ENCODE data around the gene MYORG. TPM values are rescaled to one million over a fixed set of nuclear protein-coding genes. Genes with fewer than 3 reads are reported as not detected.

The MYORG gene
- total and polyA plus RNA-seq, 10 of the 15 experiments (the other 5 are each of a cell fraction or from before 2014, with no cell fraction given), result 0.05 to 0.36 (median 0.10) TPM; not detected in 1

GRCh38 chr9:34399729-34400128 is 23.0 kb upstream of the MYORG start (continued):
- TF ChIP-seq, protein P1, sequence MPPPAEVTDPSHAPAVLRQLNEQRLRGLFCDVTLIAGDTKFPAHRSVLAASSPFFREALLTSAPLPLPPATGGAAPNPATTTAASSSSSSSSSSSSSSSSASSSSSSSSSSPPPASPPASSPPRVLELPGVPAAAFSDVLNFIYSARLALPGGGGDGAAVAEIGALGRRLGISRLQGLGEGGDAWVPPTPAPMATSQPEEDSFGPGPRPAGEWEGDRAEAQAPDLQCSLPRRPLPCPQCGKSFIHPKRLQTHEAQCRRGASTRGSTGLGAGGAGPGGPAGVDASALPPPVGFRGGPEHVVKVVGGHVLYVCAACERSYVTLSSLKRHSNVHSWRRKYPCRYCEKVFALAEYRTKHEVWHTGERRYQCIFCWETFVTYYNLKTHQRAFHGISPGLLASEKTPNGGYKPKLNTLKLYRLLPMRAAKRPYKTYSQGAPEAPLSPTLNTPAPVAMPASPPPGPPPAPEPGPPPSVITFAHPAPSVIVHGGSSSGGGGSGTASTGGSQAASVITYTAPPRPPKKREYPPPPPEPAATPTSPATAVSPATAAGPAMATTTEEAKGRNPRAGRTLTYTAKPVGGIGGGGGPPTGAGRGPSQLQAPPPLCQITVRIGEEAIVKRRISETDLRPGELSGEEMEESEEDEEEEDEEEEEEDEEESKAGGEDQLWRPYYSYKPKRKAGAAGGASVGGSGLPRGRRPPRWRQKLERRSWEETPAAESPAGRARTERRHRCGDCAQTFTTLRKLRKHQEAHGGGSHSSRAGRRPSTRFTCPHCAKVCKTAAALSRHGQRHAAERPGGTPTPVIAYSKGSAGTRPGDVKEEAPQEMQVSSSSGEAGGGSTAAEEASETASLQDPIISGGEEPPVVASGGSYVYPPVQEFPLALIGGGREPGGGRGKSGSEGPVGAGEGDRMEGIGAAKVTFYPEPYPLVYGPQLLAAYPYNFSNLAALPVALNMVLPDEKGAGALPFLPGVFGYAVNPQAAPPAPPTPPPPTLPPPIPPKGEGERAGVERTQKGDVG (CRISPR knock-in tag; IDR thresholded peaks at IDR 0.05), result no peak
- TF ChIP-seq GATAD2B (conservative IDR thresholded peaks at IDR 0.05; ENCODE audit: low read depth), result no peak
- TF ChIP-seq, protein P2, sequence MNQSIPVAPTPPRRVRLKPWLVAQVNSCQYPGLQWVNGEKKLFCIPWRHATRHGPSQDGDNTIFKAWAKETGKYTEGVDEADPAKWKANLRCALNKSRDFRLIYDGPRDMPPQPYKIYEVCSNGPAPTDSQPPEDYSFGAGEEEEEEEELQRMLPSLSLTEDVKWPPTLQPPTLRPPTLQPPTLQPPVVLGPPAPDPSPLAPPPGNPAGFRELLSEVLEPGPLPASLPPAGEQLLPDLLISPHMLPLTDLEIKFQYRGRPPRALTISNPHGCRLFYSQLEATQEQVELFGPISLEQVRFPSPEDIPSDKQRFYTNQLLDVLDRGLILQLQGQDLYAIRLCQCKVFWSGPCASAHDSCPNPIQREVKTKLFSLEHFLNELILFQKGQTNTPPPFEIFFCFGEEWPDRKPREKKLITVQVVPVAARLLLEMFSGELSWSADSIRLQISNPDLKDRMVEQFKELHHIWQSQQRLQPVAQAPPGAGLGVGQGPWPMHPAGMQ (IDR thresholded peaks at IDR 0.05; ENCODE audit: borderline replicate concordance), result no peak

GRCh38 chr9:34398875-34399274 is 22.2 kb upstream of the MYORG start:
- H3K4me1 ChIP-seq (ENCODE audit: control insufficient read depth, insufficient read depth, low read length), result no peaks in the 10 kb centered on the region
- no peak for DNase-seq (ENCODE audit: low read depth, low spot score)
- H3K4me3 ChIP-seq, result no peak overlapping the region
- no peak overlapping the region for H2AFZ ChIP-seq (ENCODE audit: control insufficient read depth, low read depth, low read length)
- RAD21 ChIA-PET (ENCODE audit: unreplicated experiment), result no interaction called here
- no peak overlapping the region for H3K9ac ChIP-seq (ENCODE audit: control insufficient read depth, insufficient read depth, low read length)
- no peak overlapping the region for H3K27ac ChIP-seq (ENCODE audit: control insufficient read depth, insufficient read depth)
- H3K79me2 ChIP-seq (ENCODE audit: control insufficient read depth, insufficient read depth, low read length), result no peaks in the 10 kb centered on the region
- no peaks in the 10 kb centered on the region for H3K36me3 ChIP-seq (ENCODE audit: control insufficient read depth in 2 of 2, insufficient read depth in 2 of 2, low read length in 1 of 2)
- intact Hi-C loops (cut with micrococcal nuclease; ENCODE audit: unreplicated experiment) (no loop called here), in situ Hi-C loops (cut with MboI) (no loop called here)
- POLR2A ChIA-PET, result no interaction called here
- H3K27me3 ChIP-seq (replicated peaks in 1 of 2; ENCODE audit: control insufficient read depth in 2 of 2, insufficient read depth in 2 of 2, low read length in 1 of 2), result peaks cover 0 to 2% of the 10 kb centered on the region in 2 experiments; a peak in 2 of 4 replicates
- whole genome bisulfite sequencing (ENCODE audit: insufficient coverage, insufficient replicate concordance, low lambda C conversion rate, missing lambda C conversion rate), result 90% methylated on average over 1 of the region's 1 CpG
- ATAC-seq, result no peak
- H3K4me2 ChIP-seq (ENCODE audit: control insufficient read depth, insufficient read depth), result no peak overlapping the region
- no peaks in the 10 kb centered on the region; the same call in 1 of the 2 replicates for H4K20me1 ChIP-seq (ENCODE audit: control insufficient read depth, insufficient read depth)
- CTCF ChIA-PET, result no interaction called here
- SMC1A ChIA-PET (ENCODE audit: uncharacterized antibody, unreplicated experiment), result no interaction called here
- TF ChIP-seq, protein P3, sequence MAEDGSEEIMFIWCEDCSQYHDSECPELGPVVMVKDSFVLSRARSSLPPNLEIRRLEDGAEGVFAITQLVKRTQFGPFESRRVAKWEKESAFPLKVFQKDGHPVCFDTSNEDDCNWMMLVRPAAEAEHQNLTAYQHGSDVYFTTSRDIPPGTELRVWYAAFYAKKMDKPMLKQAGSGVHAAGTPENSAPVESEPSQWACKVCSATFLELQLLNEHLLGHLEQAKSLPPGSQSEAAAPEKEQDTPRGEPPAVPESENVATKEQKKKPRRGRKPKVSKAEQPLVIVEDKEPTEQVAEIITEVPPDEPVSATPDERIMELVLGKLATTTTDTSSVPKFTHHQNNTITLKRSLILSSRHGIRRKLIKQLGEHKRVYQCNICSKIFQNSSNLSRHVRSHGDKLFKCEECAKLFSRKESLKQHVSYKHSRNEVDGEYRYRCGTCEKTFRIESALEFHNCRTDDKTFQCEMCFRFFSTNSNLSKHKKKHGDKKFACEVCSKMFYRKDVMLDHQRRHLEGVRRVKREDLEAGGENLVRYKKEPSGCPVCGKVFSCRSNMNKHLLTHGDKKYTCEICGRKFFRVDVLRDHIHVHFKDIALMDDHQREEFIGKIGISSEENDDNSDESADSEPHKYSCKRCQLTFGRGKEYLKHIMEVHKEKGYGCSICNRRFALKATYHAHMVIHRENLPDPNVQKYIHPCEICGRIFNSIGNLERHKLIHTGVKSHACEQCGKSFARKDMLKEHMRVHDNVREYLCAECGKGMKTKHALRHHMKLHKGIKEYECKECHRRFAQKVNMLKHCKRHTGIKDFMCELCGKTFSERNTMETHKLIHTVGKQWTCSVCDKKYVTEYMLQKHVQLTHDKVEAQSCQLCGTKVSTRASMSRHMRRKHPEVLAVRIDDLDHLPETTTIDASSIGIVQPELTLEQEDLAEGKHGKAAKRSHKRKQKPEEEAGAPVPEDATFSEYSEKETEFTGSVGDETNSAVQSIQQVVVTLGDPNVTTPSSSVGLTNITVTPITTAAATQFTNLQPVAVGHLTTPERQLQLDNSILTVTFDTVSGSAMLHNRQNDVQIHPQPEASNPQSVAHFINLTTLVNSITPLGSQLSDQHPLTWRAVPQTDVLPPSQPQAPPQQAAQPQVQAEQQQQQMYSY (CRISPR knock-in tag; IDR thresholded peaks at IDR 0.05), result no peak
- BruUV-seq (replicated peaks), result no TSS peak
- FAIRE-seq, result no peak
- H3K9me3 ChIP-seq (replicated peaks; ENCODE audit: control insufficient read depth, insufficient read depth, low read length), result no peaks in the 10 kb centered on the region

Measured in GM12878 (cell line).